Motor neuron (in vitro differentiated cells): ENCODE measurements around the gene MATR3. TPM values are rescaled to one million over a fixed set of nuclear protein-coding genes. Genes with fewer than 3 reads are reported as not detected.

Experiments
- ATAC-seq, 8 experiments: fragments of 200-7000 bp; cut with Tn5 transposase; replicated peaks in 6 of 8; 2 replicates each; pipeline ENCODE4 v1.8.0; 2021; ENCODE audit warnings: mild to moderate bottlenecking in 8 of 8, moderate library complexity in 8 of 8
- H3K27ac ChIP-seq, 2 donors: fragments of 250-450 bp; sonication (Bioruptor Pico); 2 replicates each; pipeline ENCODE4 v1.9.0; 2021; ENCODE audit warnings: antibody characterized with exemption in 2 of 2, mild to moderate bottlenecking in 2 of 2, moderate library complexity in 1 of 2
- H3K4me1 ChIP-seq, 2 donors: fragments of 250-450 bp; sonication (Bioruptor Pico); replicated peaks in 1 of 2; 2 replicates each; pipeline ENCODE4 v1.6.1; 2021; ENCODE audit warnings: antibody characterized with exemption in 2 of 2, mild to moderate bottlenecking in 2 of 2, moderate library complexity in 1 of 2
- H3K4me3 ChIP-seq, 5 donors: fragments of 250-450 bp; sonication (Bioruptor Pico); 2 replicates each; pipeline ENCODE4 v1.9.0; 2021; ENCODE audit warnings: antibody characterized with exemption in 5 of 5, mild to moderate bottlenecking in 5 of 5, moderate library complexity in 4 of 5
- WGBS, 10 experiments: fragments of 450-650 bp; shearing (Covaris generic); methylation state at CpG; one replicate each; pipeline ENCODE4 v1.0.0; 2022; 5-methylcytosine and 5-hydroxymethylcytosine counted together
- in situ Hi-C, 9 experiments: fragments of 400-800 bp; cut with MboI; loops; one replicate each; pipeline ENCODE4 v1.15.0; 2021; ENCODE audit warnings: low sequenced_read_pairs in 9 of 9, low pct_unique_long_range_greater_than_20kb in 2 of 9; ENCODE audit not compliant: unreplicated experiment in 9 of 9
- total RNA-seq, 8 experiments: library from RNA; unstranded; fragments of 300-600 nt; gene quantifications; 2 replicates each; pipeline versions ENCODE4 v1.2.3 to v1.2.4, GENCODE V29; 2022

The MATR3 gene
- total RNA-seq, 8 experiments from 2014 or later, result 180 to 596 (median 433) TPM

GRCh38 chr5:139293202-139293506 is 386 bp upstream of the MATR3 start:
- no peak for ATAC-seq
- 13 to 93% (median 53%) methylated on average over 2 to 7 of the region's 11 CpGs; no CpG with 5 or more reads in 2 of the 10 experiments for WGBS, 10 experiments
- Histone ChIP-seq H3K4me3 (peak overlapping the region; percentile 82 to 99 (median 91)), H3K27ac (peak overlapping the region; percentile 99 to 100), H3K4me1 (peaks cover 21 to 25% of the 10 kb centered on the region in 2 donors)
- in situ Hi-C loops, result loop anchor here in 1 of 9 experiments (25.0 kb wide), 1 partner anchor 706 kb away; the partner anchor contains the start of gene HSPA9

- Histone ChIP-seq H3K4me3 (peak overlapping the region; percentile 82 to 99 (median 91)), H3K27ac (peak overlapping the region; percentile 99 to 100), H3K4me1 (peaks cover 24 to 38% of the 10 kb centered on the region in 2 donors)
- in situ Hi-C loops, result loop anchor here in 1 of 9 experiments (25.0 kb wide), 1 partner anchor 707 kb away; the partner anchor contains the start of gene HSPA9
- peak; percentile 37 to 68 (median 64) for ATAC-seq
- WGBS, 10 experiments, result 0 to 5% (median 0%) methylated on average over 4 to 42 of the region's 48 CpGs; no CpG with 5 or more reads in 1 of the 10 experiments
Measured at GRCh38 chr5:139294374-139295165, 1.0 kb downstream of the MATR3 start.

DNA sequence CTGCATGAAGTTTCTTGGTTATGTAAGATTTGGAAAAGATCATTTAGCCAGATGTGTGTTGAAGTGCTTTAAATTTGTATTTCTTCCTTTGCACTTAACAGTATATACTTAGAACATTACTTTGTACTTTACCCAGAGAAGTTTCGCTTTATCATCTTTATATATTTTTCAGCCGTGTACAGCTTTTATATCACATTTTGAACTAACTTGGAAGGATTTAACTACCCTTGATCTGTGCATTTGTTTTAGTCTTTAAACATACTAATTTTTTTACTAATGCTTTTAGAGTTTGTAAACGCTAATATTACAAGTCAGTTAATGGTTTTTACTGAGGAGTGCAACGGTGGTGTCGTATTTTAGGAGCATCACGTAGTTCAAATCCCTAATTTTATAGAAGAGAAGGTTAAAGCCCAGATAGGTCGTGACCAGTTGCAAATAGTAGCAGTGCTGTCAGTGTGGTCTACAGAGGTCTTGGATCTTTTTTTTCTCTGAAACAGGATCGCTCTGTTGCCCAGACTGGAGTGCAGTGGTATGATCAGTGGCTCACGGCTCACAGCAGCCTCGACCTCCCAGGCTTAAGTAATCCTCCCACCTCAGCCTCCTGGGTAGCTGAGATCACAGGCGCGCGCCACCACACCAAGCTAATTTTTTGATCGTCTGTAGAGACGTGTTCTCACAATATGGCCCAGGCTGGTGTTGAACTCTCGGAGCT is 2.0 kb downstream of the MATR3 start:
- no peak for ATAC-seq
- Histone ChIP-seq H3K4me1 (peaks cover 24 to 41% of the 10 kb centered on the region in 2 donors), H3K27ac (peak overlapping the region in 1 of 2 donors; percentile 100), H3K4me3 (peak overlapping the region; percentile 82 to 99 (median 91))
- in situ Hi-C loops, result loop anchor here in 1 of 9 experiments (25.0 kb wide), 1 partner anchor 708 kb away; the partner anchor contains the start of gene HSPA9
- WGBS, 10 experiments, result 15 to 61% (median 38%) methylated on average over 4 to 15 of the region's 16 CpGs

- in situ Hi-C loops, result loop anchor here in 1 of 9 experiments (25.0 kb wide), 1 partner anchor 709 kb away; the partner anchor contains the start of gene HSPA9
- WGBS, 10 experiments, result 45 to 81% (median 66%) methylated on average over 3 to 6 of the region's 6 CpGs
- no peak overlapping the region for H3K27ac ChIP-seq
- ATAC-seq, result no peak
- H3K4me3 ChIP-seq, result peak overlapping the region in 4 of 5 donors; percentile 82 to 95 (median 88)
- H3K4me1 ChIP-seq, result peaks cover 24 to 41% of the 10 kb centered on the region in 2 donors
Measured at GRCh38 chr5:139296198-139296597, 2.7 kb downstream of the MATR3 start.

DNA sequence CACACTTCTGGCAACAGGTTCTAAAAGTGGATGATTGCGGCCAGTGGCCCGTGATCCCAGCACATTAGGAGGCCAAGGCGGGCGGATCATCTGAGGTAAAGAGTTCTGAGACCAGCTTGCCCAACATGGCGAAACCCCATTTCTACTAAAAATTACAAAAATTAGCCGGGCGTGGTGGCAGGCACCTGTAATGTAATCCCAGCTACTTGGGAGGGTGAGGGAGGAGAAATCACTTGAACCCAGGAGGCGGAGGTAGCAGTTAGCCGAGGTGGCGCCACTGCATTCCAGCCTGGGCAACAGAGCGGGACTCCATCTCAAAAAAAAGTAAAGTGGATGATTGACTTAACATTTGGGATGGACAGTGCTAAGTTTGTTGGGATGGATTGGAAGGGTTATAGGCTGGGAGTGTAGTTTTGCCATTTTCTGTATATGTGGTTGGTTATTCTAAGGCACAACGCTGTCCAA is 3.4 kb downstream of the MATR3 start:
- Histone ChIP-seq H3K4me1 (peaks cover 24 to 41% of the 10 kb centered on the region in 2 donors), H3K4me3 (peak overlapping the region in 2 of 5 donors; percentile 10 to 95), H3K27ac (no peak overlapping the region)
- 68 to 100% (median 95%) methylated on average over 1 to 9 of the region's 12 CpGs; no CpG with 5 or more reads in 1 of the 10 experiments for WGBS, 10 experiments
- ATAC-seq, result no peak
- in situ Hi-C loops, result loop anchor here in 1 of 9 experiments (25.0 kb wide), 1 partner anchor 710 kb away; the partner anchor contains the start of gene HSPA9

DNA sequence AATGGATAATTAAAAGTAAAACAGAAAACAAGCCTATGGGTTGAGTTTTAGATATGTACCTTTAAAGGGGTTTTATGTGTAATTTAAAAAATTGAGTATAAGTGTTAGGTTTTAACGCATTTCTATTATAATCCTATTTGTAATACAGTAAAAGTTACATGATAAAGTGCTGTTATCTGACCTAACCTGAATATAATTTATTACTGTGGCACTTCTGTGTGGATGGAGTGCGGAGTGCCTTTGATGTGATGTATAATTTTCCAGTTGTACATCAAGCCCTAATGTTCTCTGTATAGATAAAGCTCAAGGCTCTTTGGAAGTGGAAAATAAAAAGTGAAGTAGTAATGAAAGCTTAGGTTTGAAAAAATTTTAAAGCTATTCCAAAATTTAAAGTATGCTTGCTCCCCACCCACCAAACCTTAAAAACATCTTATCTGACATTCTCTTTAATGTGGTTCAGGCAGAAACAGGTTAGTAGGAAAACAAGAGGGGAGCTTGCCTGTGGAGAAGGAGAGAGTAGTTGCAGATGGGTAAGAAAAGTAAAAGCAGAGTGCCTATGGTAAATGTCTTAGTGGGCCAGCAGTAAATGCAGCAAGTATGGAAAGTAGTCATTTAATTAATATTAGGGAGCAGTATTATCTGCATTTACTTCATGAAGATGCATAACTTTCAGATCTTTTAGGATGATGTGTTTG is 4.0 kb downstream of the MATR3 start:
- no peak overlapping the region for H3K27ac ChIP-seq
- 33 to 100% (median 75%) methylated on average over 1 to 2 of the region's 2 CpGs; no CpG with 5 or more reads in 1 of the 10 experiments for WGBS, 10 experiments
- H3K4me1 ChIP-seq, result peaks cover 24 to 41% of the 10 kb centered on the region in 2 donors
- H3K4me3 ChIP-seq, result no peak overlapping the region
- in situ Hi-C loops, result loop anchor here in 1 of 9 experiments (25.0 kb wide), 1 partner anchor 710 kb away; the partner anchor contains the start of gene HSPA9
- no peak for ATAC-seq

- in situ Hi-C loops, result loop anchor here in 1 of 9 experiments (25.0 kb wide), 1 partner anchor 711 kb away; the partner anchor contains the start of gene HSPA9
- WGBS, 10 experiments, result 65 to 100% (median 89%) methylated on average over 1 to 9 of the region's 11 CpGs
- peaks cover 21 to 41% of the 10 kb centered on the region in 2 donors for H3K4me1 ChIP-seq
- no peak for ATAC-seq
- no peak overlapping the region for H3K4me3 ChIP-seq
- H3K27ac ChIP-seq, result no peak overlapping the region
Measured at GRCh38 chr5:139298242-139298641, 4.7 kb downstream of the MATR3 start.

DNA sequence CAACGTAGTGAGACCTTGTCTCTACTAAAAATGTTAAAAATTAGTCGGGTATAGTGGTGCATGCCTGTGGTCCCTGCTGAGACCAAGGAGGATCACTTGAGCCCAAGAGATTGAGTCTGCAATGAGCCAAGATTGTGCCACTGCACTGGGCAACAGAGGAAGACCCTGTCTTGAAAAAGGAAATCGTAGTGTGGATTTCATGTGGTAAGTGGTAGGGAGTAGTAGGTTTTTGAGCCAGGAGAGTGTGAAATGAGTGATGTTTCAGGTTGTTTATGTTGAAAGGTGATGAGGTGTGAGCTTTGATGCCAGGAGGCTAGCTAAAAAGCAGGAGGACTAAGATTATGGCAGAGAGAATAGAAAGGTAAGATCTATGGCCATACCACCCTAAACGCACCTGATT is 5.9 kb downstream of the MATR3 start:
- Histone ChIP-seq H3K4me1 (peaks cover 20 to 41% of the 10 kb centered on the region in 2 donors), H3K27ac (no peak overlapping the region), H3K4me3 (no peak overlapping the region)
- in situ Hi-C loops, result loop anchor here in 1 of 9 experiments (25.0 kb wide), 1 partner anchor 712 kb away; the partner anchor contains the start of gene HSPA9
- WGBS, 10 experiments, result 27 to 100% (median 82%) methylated on average over 1 to 4 of the region's 4 CpGs; no CpG with 5 or more reads in 4 of the 10 experiments
- ATAC-seq, result peak in 1 of 8 experiments; percentile 4

DNA sequence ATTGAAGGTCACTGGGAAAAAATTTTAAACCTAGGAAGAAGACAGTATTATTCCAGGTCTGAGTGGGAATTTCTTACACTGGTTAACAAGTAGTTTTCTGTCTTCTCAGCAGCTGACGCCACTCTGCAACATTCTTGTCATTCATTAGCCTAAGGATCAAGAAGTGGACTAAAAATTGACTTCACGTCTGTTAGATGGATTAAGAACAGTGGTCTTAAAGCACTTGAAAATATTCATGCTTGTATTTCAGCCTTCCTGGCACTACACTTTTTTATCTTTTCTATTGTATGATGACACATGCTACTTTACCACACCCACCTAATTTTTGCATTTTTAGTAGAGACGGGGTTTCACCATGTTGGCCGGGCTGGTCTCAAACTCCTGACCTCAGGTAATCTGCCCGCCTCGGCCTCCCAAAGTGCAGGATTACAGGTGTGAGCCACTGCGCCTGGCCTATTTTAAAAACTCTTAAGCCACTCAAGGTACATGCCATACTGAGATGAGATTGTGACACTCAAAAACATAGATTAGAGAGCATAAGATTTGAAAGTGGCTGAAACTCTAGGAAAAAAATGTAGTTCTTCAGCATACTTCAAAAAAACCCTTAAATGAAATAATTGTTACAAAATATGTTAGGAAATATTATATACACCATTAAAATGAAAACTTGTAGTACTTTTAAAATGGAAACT is 8.4 kb downstream of the MATR3 start:
- WGBS, 10 experiments, result 50 to 100% (median 80%) methylated on average over 1 to 3 of the region's 7 CpGs; no CpG with 5 or more reads in 1 of the 10 experiments
- peaks cover 12 to 40% of the 10 kb centered on the region in 2 donors for H3K4me1 ChIP-seq
- no peak overlapping the region for H3K27ac ChIP-seq
- peak in 3 of 8 experiments; percentile 47 to 53 (median 51) for ATAC-seq
- in situ Hi-C loops, result no loop called here
- H3K4me3 ChIP-seq, result no peak overlapping the region

DNA sequence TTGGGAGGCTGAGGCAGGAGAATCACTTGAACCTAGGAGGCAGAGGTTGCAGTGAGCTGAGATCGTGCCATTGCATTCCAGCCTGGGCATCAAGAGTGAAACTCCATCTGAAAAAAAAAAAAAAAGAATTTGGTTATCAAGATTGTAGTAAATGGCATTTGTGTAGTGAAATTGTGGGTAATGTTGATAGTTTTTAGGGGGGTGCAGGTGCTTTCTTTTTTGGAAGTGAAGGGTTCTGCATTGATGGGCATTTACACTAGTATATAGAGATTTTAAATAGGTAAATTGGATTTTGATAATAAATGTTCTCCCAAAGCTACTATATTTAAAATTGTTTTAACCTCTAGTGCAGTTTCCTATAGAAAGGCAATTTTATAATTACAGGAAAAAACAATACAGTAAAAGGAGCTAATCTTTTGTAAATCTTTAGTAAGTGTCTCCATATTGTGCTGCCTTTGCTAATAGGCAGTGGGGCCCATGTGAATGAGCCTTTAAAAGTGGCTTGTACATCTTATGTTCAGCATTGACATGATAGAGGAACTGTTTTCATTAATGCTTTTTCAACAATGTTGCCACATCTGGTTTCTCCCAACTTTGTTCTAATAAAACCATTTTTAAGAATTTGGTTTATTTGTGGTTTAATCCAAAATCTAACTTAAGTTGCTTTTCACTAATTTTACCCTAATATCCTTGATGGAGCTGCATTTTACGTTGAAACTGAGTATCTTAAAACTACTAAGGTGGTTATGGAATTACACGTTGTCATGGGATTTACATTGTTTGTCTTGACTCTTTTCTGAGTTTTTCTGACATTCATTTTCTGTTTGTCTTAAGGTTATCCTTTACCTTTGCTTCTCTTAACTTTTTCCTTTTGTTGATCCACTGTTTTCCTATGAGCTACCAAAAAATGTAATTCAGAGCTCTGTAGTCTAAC is 11.1 kb downstream of the MATR3 start:
- no peak overlapping the region for H3K27ac ChIP-seq
- in situ Hi-C loops, result no loop called here
- H3K4me1 ChIP-seq, result peaks cover 4 to 38% of the 10 kb centered on the region in 2 donors
- WGBS, 10 experiments, result 14 to 95% (median 79%) methylated on average over 2 to 3 of the region's 3 CpGs; no CpG with 5 or more reads in 1 of the 10 experiments
- no peak overlapping the region for H3K4me3 ChIP-seq
- ATAC-seq, result no peak

GRCh38 chr5:139306197-139306596 is 12.7 kb downstream of the MATR3 start:
- no peak for ATAC-seq
- 40 to 100% (median 80%) methylated on average over 1 of the region's 1 CpG; no CpG with 5 or more reads in 5 of the 10 experiments for WGBS, 10 experiments
- no peak overlapping the region for H3K4me3 ChIP-seq
- H3K4me1 ChIP-seq, result peaks cover 4 to 42% of the 10 kb centered on the region in 2 donors
- no peak overlapping the region for H3K27ac ChIP-seq
- in situ Hi-C loops, result no loop called here
